ENCODE results near the gene FBXO44.

GRCh38 chr1:11617741-11618140 lies 36.9 kb upstream of the FBXO44 start:
- TF ChIP-seq SUZ12 (IDR thresholded peaks at IDR 0.05; ENCODE audit: extremely low read depth, insufficient read depth, insufficient read length) (no peak), YY1 (IDR thresholded peaks at IDR 0.05; ENCODE audit: insufficient read depth, insufficient read length) (no peak), ZNF274 (IDR thresholded peaks at IDR 0.05; ENCODE audit: low read depth, low read length) (no peak)

Data from NT2/D1 (cell line).